Activated CD8-positive, alpha-beta T cell treated with anti-CD3 and anti-CD28 coated beads, Interleukin-2, amount 10 ng/mL, durations not matched to agents 7 days and 5 days (primary cell): ENCODE data around the gene VAV3. TPM values are rescaled to one million over a fixed set of nuclear protein-coding genes. Genes with fewer than 3 reads are reported as not detected.
A peak's percentile ranks its signal among the peaks of the same experiment; 100 is the strongest.

Source experiments
- ATAC-seq: fragments of 150-1000 bp; cut with Tn5 transposase; one replicate; pipeline ENCODE4 v1.10.0; 2021; ENCODE audit warnings: moderate library complexity
- CTCF ChIA-PET: fragments of 350-600 bp; sonication (Branson Sonifier 250); formaldehyde crosslinking; loops from one replicate; lab custom pipeline; 2021; ENCODE audit warnings: antibody characterized with exemption; lab: Charles Lee
- POLR2A ChIA-PET: fragments of 350-600 bp; sonication (Branson Sonifier 250); formaldehyde crosslinking; loops from one replicate; lab custom pipeline; 2021; ENCODE audit warnings: antibody characterized with exemption; lab: Charles Lee
- DNase-seq: peaks from one replicate; pipeline ENCODE4 v3.0.0-alpha.2; 2020
- H3K27ac Mint-ChIP-seq: one replicate; pipeline ENCODE4 v1.8.0; 2021; ENCODE audit warnings: mild to moderate bottlenecking, mixed read lengths
- H3K27me3 Mint-ChIP-seq: one replicate; pipeline ENCODE4 v1.8.0; 2021; ENCODE audit warnings: low read depth, mixed read lengths
- H3K36me3 Mint-ChIP-seq: one replicate; pipeline ENCODE4 v1.8.0; 2021; ENCODE audit warnings: low read depth, mixed read lengths
- H3K4me1 Mint-ChIP-seq: one replicate; pipeline ENCODE4 v1.8.0; 2021; ENCODE audit warnings: low read depth, mixed read lengths
- H3K4me3 Mint-ChIP-seq: one replicate; pipeline ENCODE4 v1.8.0; 2021; ENCODE audit warnings: mild to moderate bottlenecking, mixed read lengths
- H3K9me3 Mint-ChIP-seq: one replicate; pipeline ENCODE4 v1.8.0; 2022; ENCODE audit warnings: mixed read lengths; ENCODE audit not compliant: insufficient read depth
- total RNA-seq, 2 experiments: library from RNA; stranded (reverse); gene quantifications; one replicate each; pipeline ENCODE4 v1.2.3, GENCODE V29; 2021

VAV3 gene
- total RNA-seq, 2 experiments from 2014 or later, result 5.2 to 6.9 TPM

- Mint-ChIP-seq H3K36me3 (no peaks in the 10 kb centered on the region), H3K4me3 (no peak overlapping the region), H3K27ac (no peak overlapping the region), H3K9me3 (no peaks in the 10 kb centered on the region), H3K4me1 (no peaks in the 10 kb centered on the region), H3K27me3 (peaks cover 3% of the 10 kb centered on the region)
- ATAC-seq (no peak), DNase-seq (no peak)
- ChIA-PET CTCF (no interaction called here), POLR2A (no interaction called here)
These were observed 428.7 kb downstream of the VAV3 start for GRCh38 chr1:107536266-107536665.

DNA sequence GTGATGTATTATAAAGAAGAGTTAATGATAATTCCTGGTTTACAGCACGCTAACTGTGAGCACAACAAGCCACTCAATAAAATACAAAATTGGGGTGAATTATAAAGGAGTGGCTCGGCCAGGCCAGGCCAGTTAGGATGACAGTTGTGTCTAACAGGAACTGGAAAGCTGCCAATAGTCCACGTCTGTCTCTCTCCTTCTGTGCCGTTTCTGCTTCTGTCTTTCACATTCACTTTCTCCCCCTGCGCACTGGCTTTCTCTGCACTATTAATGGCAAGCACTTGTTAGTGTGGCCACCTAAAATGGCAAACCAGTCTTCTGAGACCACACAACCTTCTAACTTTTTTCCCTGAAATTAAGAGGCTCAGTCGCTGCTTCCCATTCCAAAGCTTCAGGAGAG, 429.9 kb downstream of the VAV3 start:
- H3K4me1 Mint-ChIP-seq, result no peaks in the 10 kb centered on the region
- no peaks in the 10 kb centered on the region for H3K27me3 Mint-ChIP-seq
- ChIA-PET CTCF (no interaction called here), POLR2A (no interaction called here)
- DNase-seq (no peak), ATAC-seq (no peak)
- H3K27ac Mint-ChIP-seq, result no peak overlapping the region
- no peaks in the 10 kb centered on the region for H3K9me3 Mint-ChIP-seq
- no peak overlapping the region for H3K4me3 Mint-ChIP-seq
- no peaks in the 10 kb centered on the region for H3K36me3 Mint-ChIP-seq

- CTCF ChIA-PET, result no interaction called here
- H3K4me1 Mint-ChIP-seq, result no peaks in the 10 kb centered on the region
- no peak for DNase-seq
- H3K27me3 Mint-ChIP-seq, result no peaks in the 10 kb centered on the region
- no peaks in the 10 kb centered on the region for H3K36me3 Mint-ChIP-seq
- ATAC-seq, result no peak
- H3K9me3 Mint-ChIP-seq, result no peaks in the 10 kb centered on the region
- H3K4me3 Mint-ChIP-seq, result no peak overlapping the region
- no peak overlapping the region for H3K27ac Mint-ChIP-seq
- POLR2A ChIA-PET, result no interaction called here
These were observed 430.3 kb downstream of the VAV3 start for GRCh38 chr1:107534632-107535031.

GRCh38 chr1:107533436-107533835, 431.5 kb downstream of the VAV3 start:
- Mint-ChIP-seq H3K9me3 (no peaks in the 10 kb centered on the region), H3K4me1 (no peaks in the 10 kb centered on the region), H3K4me3 (no peak overlapping the region), H3K27me3 (no peaks in the 10 kb centered on the region), H3K36me3 (no peaks in the 10 kb centered on the region), H3K27ac (no peak overlapping the region)
- ATAC-seq, result no peak
- ChIA-PET POLR2A (no interaction called here), CTCF (no interaction called here)
- no peak for DNase-seq

GRCh38 chr1:107532318-107532717, 432.7 kb downstream of the VAV3 start:
- Mint-ChIP-seq H3K4me3 (no peak overlapping the region), H3K27ac (no peak overlapping the region), H3K4me1 (no peaks in the 10 kb centered on the region), H3K9me3 (no peaks in the 10 kb centered on the region), H3K27me3 (no peaks in the 10 kb centered on the region), H3K36me3 (no peaks in the 10 kb centered on the region)
- ATAC-seq, result no peak
- CTCF ChIA-PET, result no interaction called here
- DNase-seq, result no peak
- POLR2A ChIA-PET, result no interaction called here

- no peaks in the 10 kb centered on the region for H3K27me3 Mint-ChIP-seq
- H3K27ac Mint-ChIP-seq, result no peak overlapping the region
- H3K9me3 Mint-ChIP-seq, result no peaks in the 10 kb centered on the region
- ChIA-PET CTCF (interaction anchor here (2.4 kb wide), 1 partner anchor 8 kb away, joined by 7 read pairs; no protein-coding TSS in a partner anchor), POLR2A (no interaction called here)
- no peak for DNase-seq
- no peaks in the 10 kb centered on the region for H3K36me3 Mint-ChIP-seq
- H3K4me3 Mint-ChIP-seq, result no peak overlapping the region
- no peak for ATAC-seq
- no peaks in the 10 kb centered on the region for H3K4me1 Mint-ChIP-seq
These were observed 433.7 kb downstream of the VAV3 start for GRCh38 chr1:107531065-107531908.

GRCh38 chr1:107530543-107530942, 434.4 kb downstream of the VAV3 start:
- H3K4me3 Mint-ChIP-seq, result no peak overlapping the region
- POLR2A ChIA-PET, result no interaction called here
- no peaks in the 10 kb centered on the region for H3K9me3 Mint-ChIP-seq
- ATAC-seq (no peak), DNase-seq (no peak)
- CTCF ChIA-PET, result interaction anchor here (1.2 to 2.4 kb wide), 4 partner anchors 8 to 218 kb away, joined by 3 to 9 read pairs (median 6); no protein-coding TSS in a partner anchor
- H3K4me1 Mint-ChIP-seq, result no peaks in the 10 kb centered on the region
- H3K27me3 Mint-ChIP-seq, result no peaks in the 10 kb centered on the region
- H3K36me3 Mint-ChIP-seq, result no peaks in the 10 kb centered on the region
- H3K27ac Mint-ChIP-seq, result no peak overlapping the region

DNA sequence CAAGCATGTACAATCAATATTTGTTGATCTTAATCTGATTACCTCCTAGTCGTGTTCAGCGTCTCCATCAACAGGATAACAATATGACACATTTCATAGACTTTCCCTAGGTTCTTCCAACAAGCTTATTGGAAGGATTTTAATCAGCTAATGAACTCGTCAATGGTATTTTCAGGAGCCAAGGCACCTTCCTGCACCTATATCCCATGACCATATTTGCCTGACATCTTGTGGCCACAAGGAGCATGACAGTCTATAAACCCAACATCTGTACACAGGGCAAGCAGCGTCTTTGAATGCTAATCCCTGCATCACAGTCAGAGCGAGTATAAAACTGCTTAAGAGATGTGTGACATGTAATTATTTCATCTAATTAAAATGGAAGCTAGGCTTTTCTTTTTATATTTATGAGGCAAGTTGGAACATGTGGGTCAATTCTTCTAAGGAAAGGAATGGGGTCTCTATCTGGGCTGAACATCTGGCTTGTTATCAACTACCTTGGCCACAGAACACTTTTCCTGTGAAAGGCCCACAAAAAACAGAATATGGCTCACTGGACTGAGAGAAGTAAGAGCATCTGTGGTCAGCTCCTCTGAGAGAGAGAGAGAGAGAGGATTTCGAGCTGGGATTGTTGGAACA, 435.4 kb downstream of the VAV3 start:
- Mint-ChIP-seq H3K27me3 (no peaks in the 10 kb centered on the region), H3K36me3 (no peaks in the 10 kb centered on the region), H3K27ac (no peak overlapping the region), H3K4me1 (peaks cover 7% of the 10 kb centered on the region), H3K9me3 (no peaks in the 10 kb centered on the region), H3K4me3 (no peak overlapping the region)
- ATAC-seq (peak; percentile 57), DNase-seq (peak; percentile 38)
- CTCF ChIA-PET, result interaction anchor here (0.8 to 2.4 kb wide), 14 partner anchors 9 to 398 kb away, joined by 3 to 13 read pairs (median 4); no protein-coding TSS in a partner anchor
- POLR2A ChIA-PET, result no interaction called here

DNA sequence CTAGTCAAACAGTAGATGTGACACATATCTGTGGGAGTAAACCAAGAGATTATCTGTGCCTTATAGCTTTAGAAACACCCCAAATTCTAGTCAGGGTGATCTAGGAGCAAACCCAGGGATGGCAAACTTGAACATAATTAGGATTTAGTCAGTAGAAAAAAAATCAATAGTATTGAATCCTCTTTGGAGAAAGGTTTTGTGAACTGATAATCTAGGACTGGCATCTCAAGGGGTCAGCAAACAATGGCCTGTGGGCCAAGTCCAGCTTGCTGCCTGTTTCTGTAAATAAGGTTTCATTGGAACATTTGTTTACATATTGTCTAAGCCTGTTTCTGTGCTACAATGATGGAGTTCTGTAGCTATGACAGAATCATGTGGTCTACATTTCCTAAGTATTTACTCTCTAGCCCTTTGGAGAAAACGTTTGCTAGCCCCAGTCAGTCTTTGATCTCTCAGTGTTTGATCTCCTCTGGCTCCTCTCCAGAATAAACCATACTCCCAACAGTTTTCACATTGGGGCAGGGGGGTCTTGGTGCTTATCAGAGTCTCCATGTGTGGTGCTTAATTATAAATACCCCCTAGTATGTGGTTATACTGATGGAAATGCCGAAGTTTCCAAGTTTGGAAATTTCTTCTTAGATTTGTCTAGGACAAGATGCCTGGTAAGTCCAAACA, 438.3 kb downstream of the VAV3 start:
- ChIA-PET CTCF (interaction anchor here (0.9 to 1.9 kb wide), 2 partner anchors 95 kb away, joined by 3 to 4 read pairs; no protein-coding TSS in a partner anchor), POLR2A (no interaction called here)
- Mint-ChIP-seq H3K27ac (no peak overlapping the region), H3K4me1 (peaks cover 7% of the 10 kb centered on the region), H3K27me3 (no peaks in the 10 kb centered on the region), H3K36me3 (no peaks in the 10 kb centered on the region), H3K9me3 (no peaks in the 10 kb centered on the region), H3K4me3 (no peak overlapping the region)
- no peak for ATAC-seq
- no peak for DNase-seq

- no peak overlapping the region for H3K4me3 Mint-ChIP-seq
- ChIA-PET CTCF (interaction anchor here (1.9 kb wide), 1 partner anchor 94 kb away, joined by 4 read pairs; no protein-coding TSS in a partner anchor), POLR2A (no interaction called here)
- H3K36me3 Mint-ChIP-seq, result no peaks in the 10 kb centered on the region
- H3K4me1 Mint-ChIP-seq, result peaks cover 7% of the 10 kb centered on the region
- H3K27ac Mint-ChIP-seq, result no peak overlapping the region
- H3K9me3 Mint-ChIP-seq, result no peaks in the 10 kb centered on the region
- no peaks in the 10 kb centered on the region for H3K27me3 Mint-ChIP-seq
- DNase-seq (no peak), ATAC-seq (no peak)
These were observed 439.0 kb downstream of the VAV3 start for GRCh38 chr1:107525961-107526360.

DNA sequence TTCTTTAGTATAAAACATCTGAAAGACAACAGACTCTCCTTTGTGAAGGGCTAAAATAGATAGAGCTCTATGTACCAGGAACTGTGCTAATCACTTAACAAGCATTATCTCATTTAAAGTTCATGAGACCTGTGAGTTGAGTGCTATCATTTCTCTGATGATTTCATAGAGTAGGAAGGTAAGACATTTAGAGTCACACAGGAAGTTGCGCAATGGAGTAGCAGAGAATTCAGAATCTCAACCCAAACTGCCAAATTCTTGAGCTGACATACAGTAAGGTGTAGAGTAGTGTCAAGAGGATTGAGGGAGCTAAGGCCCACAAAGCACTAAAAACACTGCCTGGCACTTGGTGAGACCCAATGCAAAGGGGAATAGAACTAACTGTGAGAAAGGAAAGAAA, 439.8 kb downstream of the VAV3 start:
- Mint-ChIP-seq H3K27me3 (no peaks in the 10 kb centered on the region), H3K4me3 (no peak overlapping the region), H3K9me3 (no peaks in the 10 kb centered on the region), H3K27ac (no peak overlapping the region), H3K4me1 (peaks cover 7% of the 10 kb centered on the region), H3K36me3 (no peaks in the 10 kb centered on the region)
- ChIA-PET POLR2A (interaction anchor here (0.5 kb wide), 1 partner anchor 616 kb away, joined by 3 read pairs; no protein-coding TSS in a partner anchor), CTCF (interaction anchor here (1.9 kb wide), 1 partner anchor 93 kb away, joined by 4 read pairs; no protein-coding TSS in a partner anchor)
- peak; percentile 21 for DNase-seq
- ATAC-seq, result no peak
